Activated CD8-positive, alpha-beta T cell treated with anti-CD3 and anti-CD28 coated beads, Interleukin-2, amount 10 ng/mL, durations not matched to agents 7 days and 5 days (primary cell): Measurements from ENCODE around the gene KIF3B. TPM values are rescaled to one million over a fixed set of nuclear protein-coding genes. Genes with fewer than 3 reads are reported as not detected.

Experiments used
- ATAC-seq: fragments of 150-1000 bp; cut with Tn5 transposase; one replicate; pipeline ENCODE4 v1.10.0; 2021; ENCODE audit warnings: moderate library complexity
- CTCF ChIA-PET: fragments of 350-600 bp; sonication (Branson Sonifier 250); formaldehyde crosslinking; loops from one replicate; lab custom pipeline; 2021; ENCODE audit warnings: antibody characterized with exemption; lab: Charles Lee
- POLR2A ChIA-PET: fragments of 350-600 bp; sonication (Branson Sonifier 250); formaldehyde crosslinking; loops from one replicate; lab custom pipeline; 2021; ENCODE audit warnings: antibody characterized with exemption; lab: Charles Lee
- DNase-seq: peaks from one replicate; pipeline ENCODE4 v3.0.0-alpha.2; 2020
- H3K27ac Mint-ChIP-seq: one replicate; pipeline ENCODE4 v1.8.0; 2021; ENCODE audit warnings: mild to moderate bottlenecking, mixed read lengths
- H3K27me3 Mint-ChIP-seq: one replicate; pipeline ENCODE4 v1.8.0; 2021; ENCODE audit warnings: low read depth, mixed read lengths
- H3K36me3 Mint-ChIP-seq: one replicate; pipeline ENCODE4 v1.8.0; 2021; ENCODE audit warnings: low read depth, mixed read lengths
- H3K4me1 Mint-ChIP-seq: one replicate; pipeline ENCODE4 v1.8.0; 2021; ENCODE audit warnings: low read depth, mixed read lengths
- H3K4me3 Mint-ChIP-seq: one replicate; pipeline ENCODE4 v1.8.0; 2021; ENCODE audit warnings: mild to moderate bottlenecking, mixed read lengths
- H3K9me3 Mint-ChIP-seq: one replicate; pipeline ENCODE4 v1.8.0; 2022; ENCODE audit warnings: mixed read lengths; ENCODE audit not compliant: insufficient read depth
- total RNA-seq, 2 experiments: library from RNA; stranded (reverse); gene quantifications; one replicate each; pipeline ENCODE4 v1.2.3, GENCODE V29; 2021

Gene KIF3B
- total RNA-seq, 2 experiments from 2014 or later: 15.1 to 16.0 TPM

DNA sequence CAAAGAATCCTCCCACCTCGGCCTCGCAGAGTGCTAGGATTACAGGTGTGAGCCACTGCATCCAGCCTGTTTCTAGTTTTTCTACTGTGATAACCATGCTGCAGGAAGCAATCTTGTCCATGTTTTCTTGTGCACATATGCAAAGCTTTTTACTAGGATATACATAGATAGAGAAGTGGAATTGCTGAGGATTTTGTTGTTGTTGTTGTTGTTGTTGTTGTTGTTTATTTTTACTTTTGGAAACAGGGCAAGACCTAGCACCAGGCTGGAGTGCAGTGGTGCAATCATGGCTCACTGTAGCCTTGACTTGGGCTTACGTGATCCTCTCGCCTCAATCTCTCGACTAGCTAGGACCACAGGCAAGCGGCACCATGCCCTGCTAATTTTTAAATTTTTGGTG lies 23.2 kb downstream of the KIF3B start:
- no peak overlapping the region for H3K27ac Mint-ChIP-seq
- no peaks in the 10 kb centered on the region for H3K9me3 Mint-ChIP-seq
- H3K36me3 Mint-ChIP-seq: no peaks in the 10 kb centered on the region
- H3K4me1 Mint-ChIP-seq: peaks cover 4% of the 10 kb centered on the region
- DNase-seq (no peak), ATAC-seq (no peak)
- ChIA-PET POLR2A (interaction anchor here (1.2 kb wide), 1 partner anchor 15 kb away, joined by 4 read pairs; no protein-coding TSS in a partner anchor), CTCF (interaction anchor here (1.0 kb wide), 1 partner anchor 12 kb away, joined by 3 read pairs; no protein-coding TSS in a partner anchor)
- H3K4me3 Mint-ChIP-seq: no peak overlapping the region
- no peaks in the 10 kb centered on the region for H3K27me3 Mint-ChIP-seq

DNA sequence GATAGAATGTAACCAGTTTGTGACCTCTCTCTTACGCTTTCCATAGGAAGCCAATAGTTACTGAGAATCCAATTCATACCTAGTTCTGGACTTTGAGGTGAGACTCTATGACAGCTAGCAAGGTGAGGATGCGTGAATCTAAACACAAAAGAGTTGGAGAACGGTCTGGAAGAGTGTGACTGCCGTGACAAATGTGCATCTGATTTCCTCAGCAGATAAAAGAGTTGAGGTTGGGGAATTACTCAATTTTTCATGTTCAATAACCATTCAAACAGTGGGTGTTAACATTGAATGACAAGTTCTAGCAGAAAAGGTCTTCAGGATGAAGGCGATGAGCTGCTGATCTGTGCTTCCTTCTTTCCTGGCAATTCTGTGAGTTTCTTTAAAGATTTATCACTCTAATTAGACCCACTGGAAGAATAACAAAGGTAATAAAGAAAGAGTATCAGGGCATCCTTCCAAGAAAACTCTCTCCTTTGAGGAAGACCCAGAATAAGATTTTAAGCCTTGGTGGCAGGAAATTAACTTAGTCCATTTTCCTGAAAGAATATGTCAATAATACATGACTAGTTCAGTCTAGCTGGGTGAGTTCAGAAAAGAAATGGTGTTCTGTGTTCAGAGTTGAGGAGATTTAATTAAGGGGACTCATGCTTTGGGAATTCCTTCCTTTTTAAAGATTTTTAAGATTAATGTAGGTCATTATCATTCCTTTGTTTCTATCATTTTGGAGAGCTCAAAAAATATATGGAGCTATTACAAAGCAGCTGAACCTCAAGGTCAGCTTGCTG lies 24.5 kb downstream of the KIF3B start:
- Mint-ChIP-seq H3K27ac (no peak overlapping the region), H3K4me1 (peaks cover 4% of the 10 kb centered on the region), H3K4me3 (no peak overlapping the region), H3K36me3 (no peaks in the 10 kb centered on the region), H3K27me3 (no peaks in the 10 kb centered on the region), H3K9me3 (no peaks in the 10 kb centered on the region)
- POLR2A ChIA-PET: no interaction called here
- CTCF ChIA-PET: interaction anchor here (1.0 kb wide), 1 partner anchor 13 kb away, joined by 3 read pairs; no protein-coding TSS in a partner anchor
- ATAC-seq (no peak), DNase-seq (no peak)

DNA sequence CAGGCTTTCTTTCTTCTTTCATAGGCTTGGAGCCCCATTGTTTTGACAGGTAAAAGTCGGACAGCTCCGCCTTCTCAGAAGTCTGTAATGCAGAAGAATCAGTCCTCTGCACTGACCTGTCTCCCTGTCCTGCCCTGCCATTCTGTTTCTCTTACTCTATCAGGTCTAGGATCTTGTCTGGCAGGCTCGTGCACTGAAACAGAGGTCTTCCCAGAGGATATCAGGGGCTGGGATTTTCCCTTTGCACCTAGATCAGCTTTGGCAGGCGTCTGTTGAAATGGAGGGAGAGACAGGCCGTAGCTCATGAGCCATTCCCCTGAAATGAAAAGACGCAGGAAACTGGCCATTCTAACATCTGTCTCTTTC lies 25.0 kb downstream of the KIF3B start:
- no peak for DNase-seq

DNA sequence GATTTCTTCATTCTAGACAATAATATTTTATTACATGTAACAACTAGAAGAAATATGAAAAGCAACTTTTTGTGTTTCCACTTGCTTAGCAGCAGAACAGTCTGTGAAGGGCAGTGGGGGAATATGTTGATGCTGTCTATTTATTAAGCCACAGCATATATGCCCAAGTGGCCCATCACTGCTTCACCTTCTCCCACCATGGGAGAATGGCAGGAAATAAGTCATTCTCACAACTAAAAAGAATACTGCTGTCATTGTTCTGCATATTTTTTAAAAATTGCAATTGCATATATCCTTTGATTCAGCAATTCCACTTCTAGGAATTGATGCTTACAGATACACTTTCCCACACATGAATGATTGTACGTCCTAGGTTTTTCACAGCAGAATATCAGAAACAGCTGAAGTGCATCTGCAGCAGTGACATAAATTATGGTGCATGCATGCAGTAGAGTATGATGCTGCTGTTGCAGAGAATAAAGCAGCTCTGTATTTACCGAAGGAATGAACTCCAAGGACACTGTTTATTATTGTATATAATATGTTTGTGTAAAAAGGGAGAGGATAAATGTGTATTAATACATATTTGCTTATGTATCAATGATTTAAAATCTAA lies 26.8 kb downstream of the KIF3B start:
- CTCF ChIA-PET: interaction anchor here (0.7 kb wide), 1 partner anchor 15 kb away, joined by 3 read pairs; no protein-coding TSS in a partner anchor
- no peak overlapping the region for H3K4me3 Mint-ChIP-seq
- no peaks in the 10 kb centered on the region for H3K27me3 Mint-ChIP-seq
- no peaks in the 10 kb centered on the region for H3K9me3 Mint-ChIP-seq
- DNase-seq: no peak
- H3K36me3 Mint-ChIP-seq: no peaks in the 10 kb centered on the region
- H3K27ac Mint-ChIP-seq: no peak overlapping the region
- H3K4me1 Mint-ChIP-seq: peaks cover 4% of the 10 kb centered on the region
- no peak for ATAC-seq
- POLR2A ChIA-PET: no interaction called here

More for the DNA sequence above, 25.0 kb downstream of the KIF3B start:
- Mint-ChIP-seq H3K27ac (no peak overlapping the region), H3K4me3 (no peak overlapping the region), H3K4me1 (peaks cover 4% of the 10 kb centered on the region), H3K36me3 (no peaks in the 10 kb centered on the region), H3K27me3 (no peaks in the 10 kb centered on the region), H3K9me3 (no peaks in the 10 kb centered on the region)
- ATAC-seq: no peak
- POLR2A ChIA-PET: no interaction called here
- CTCF ChIA-PET: interaction anchor here (1.0 kb wide), 1 partner anchor 13 kb away, joined by 3 read pairs; no protein-coding TSS in a partner anchor

DNA sequence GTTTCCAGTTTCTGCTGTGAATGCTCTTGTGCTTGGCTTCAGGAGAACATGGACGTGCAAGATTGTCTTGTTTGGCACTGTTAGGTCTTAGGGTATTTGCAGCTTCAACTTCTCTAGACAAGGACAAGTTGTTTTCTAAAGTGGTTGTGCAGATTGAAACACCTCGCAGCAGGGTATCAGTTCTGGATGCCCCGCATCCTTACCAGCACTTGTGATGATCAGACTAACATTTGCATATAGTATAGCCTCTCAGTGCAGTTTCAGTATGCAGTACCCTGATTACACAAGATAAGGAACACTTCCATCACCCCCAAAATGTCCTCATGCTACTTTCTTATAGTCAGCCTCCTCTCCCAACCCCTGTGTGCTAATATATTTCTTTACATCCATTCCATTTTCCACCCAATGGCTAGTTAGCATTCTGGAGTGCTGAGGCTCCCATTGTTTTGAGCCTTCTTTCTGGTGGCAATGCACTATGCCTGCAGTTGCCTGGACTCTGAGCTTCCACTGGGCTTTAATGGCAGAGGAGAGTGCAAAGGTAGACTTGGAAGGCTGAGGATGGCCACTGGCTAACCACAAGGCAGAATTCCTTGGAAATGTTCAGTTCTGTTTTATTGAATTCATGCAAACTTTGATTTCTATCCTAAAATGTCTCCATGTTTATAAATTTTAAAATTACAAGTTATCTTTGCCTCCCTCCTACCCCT lies 35.4 kb downstream of the KIF3B start:
- POLR2A ChIA-PET: no interaction called here
- H3K27ac Mint-ChIP-seq: no peak overlapping the region
- ATAC-seq (no peak), DNase-seq (no peak)
- H3K27me3 Mint-ChIP-seq: no peaks in the 10 kb centered on the region
- CTCF ChIA-PET: no interaction called here
- no peak overlapping the region for H3K4me3 Mint-ChIP-seq
- peaks cover 54% of the 10 kb centered on the region for H3K36me3 Mint-ChIP-seq
- no peaks in the 10 kb centered on the region for H3K4me1 Mint-ChIP-seq
- H3K9me3 Mint-ChIP-seq: no peaks in the 10 kb centered on the region

DNA sequence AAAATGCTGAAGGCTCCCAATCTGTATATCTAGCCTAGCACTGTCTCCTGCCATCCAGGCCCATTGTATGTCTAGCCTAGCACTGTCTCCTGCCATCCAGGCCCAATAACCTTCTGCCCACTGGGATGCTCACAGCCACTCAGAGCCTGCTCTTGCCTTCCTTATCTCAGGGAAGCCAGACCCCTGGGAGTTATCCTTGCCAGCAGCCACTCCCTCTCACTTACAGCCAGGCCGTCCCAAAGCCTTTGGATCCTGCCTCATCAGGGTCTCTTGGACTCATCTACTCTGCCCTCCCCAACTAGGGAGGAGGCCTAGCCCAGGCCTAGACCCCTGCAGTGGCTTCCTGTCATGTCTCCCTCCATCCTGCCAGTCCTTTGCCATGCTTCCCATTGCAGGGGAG lies 37.3 kb downstream of the KIF3B start:
- Mint-ChIP-seq H3K27me3 (no peaks in the 10 kb centered on the region), H3K9me3 (no peaks in the 10 kb centered on the region), H3K27ac (no peak overlapping the region), H3K4me3 (no peak overlapping the region), H3K4me1 (no peaks in the 10 kb centered on the region), H3K36me3 (peaks cover 62% of the 10 kb centered on the region)
- POLR2A ChIA-PET: no interaction called here
- DNase-seq: no peak
- CTCF ChIA-PET: no interaction called here
- ATAC-seq: no peak

DNA sequence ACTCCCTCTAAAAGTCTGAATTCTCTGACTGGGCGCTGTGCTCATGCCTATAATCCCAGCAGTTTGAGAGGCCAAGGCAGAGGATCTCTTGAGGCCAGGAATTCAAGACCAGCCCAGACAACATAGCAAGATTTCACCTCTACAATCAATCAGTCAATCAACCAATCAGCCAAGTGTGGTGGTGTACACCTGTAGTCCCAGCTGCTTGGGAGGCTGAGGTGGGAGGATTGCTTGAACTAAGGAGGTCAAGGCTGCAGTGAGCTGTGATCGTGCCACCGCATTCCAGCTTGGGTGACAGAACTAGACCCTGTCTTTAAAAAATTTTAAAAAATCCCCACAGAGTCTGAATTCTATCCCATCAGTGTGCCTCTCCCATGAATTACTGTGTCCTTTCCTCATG lies 37.9 kb downstream of the KIF3B start:
- Mint-ChIP-seq H3K27me3 (no peaks in the 10 kb centered on the region), H3K27ac (no peak overlapping the region), H3K36me3 (peaks cover 57% of the 10 kb centered on the region), H3K4me3 (no peak overlapping the region), H3K9me3 (no peaks in the 10 kb centered on the region), H3K4me1 (no peaks in the 10 kb centered on the region)
- no peak for ATAC-seq
- no peak for DNase-seq
- ChIA-PET POLR2A (interaction anchor here (1.1 kb wide), 1 partner anchor 15 kb away, joined by 4 read pairs; no protein-coding TSS in a partner anchor), CTCF (no interaction called here)

DNA sequence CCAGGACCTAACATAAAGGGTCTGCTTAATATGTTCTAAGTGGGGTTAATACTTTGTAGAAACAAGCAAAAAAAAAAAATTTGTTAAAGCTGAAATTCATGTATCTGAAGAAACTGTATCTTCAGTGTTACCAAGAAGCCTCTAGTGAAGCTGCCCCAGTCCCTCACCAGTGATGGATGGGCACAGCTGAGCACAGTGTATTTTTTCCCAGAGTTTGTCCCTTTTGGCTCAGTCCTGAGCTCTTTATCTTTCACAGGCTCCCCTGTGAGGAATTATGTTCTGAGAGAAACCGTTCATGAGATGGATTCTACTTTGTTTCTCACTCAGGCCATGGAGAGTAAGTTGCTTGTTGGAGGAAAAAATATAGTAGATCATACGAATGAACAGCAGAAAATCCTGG lies 38.4 kb downstream of the KIF3B start:
- Mint-ChIP-seq H3K36me3 (peaks cover 57% of the 10 kb centered on the region), H3K27me3 (no peaks in the 10 kb centered on the region), H3K27ac (no peak overlapping the region), H3K4me3 (no peak overlapping the region), H3K4me1 (no peaks in the 10 kb centered on the region), H3K9me3 (no peaks in the 10 kb centered on the region)
- ChIA-PET POLR2A (interaction anchor here (0.6 to 1.1 kb wide), 2 partner anchors 16 to 32 kb away, joined by 4 to 5 read pairs; no protein-coding TSS in a partner anchor), CTCF (interaction anchor here (0.6 to 1.0 kb wide), 3 partner anchors 31 to 112 kb away, joined by 3 to 4 read pairs (median 3); no protein-coding TSS in a partner anchor)
- DNase-seq: no peak
- no peak for ATAC-seq

DNA sequence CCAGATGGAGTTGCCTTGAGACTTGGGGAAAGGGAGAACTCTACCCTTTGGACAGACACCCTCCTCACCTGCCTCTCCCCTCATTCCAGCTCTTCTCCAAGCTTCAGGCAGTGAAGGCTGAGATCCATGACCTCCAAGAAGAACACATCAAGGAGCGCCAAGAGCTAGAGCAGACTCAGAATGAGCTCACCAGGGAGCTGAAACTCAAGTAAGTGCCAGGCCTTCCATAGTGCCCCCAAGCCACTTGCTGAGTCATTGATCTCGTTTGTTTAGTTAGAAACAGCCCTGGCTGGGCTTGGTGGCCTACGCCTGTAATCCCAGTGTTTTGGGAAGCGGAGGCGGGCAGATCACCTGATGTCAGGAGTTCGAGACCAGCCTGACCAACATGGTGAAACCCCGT lies 39.2 kb downstream of the KIF3B start:
- ChIA-PET POLR2A (interaction anchor here (1.2 kb wide), 1 partner anchor 30 kb away, joined by 4 read pairs; no protein-coding TSS in a partner anchor), CTCF (interaction anchor here (1.0 kb wide), 2 partner anchors 32 to 113 kb away, joined by 3 read pairs; no protein-coding TSS in a partner anchor)
- no peaks in the 10 kb centered on the region for H3K9me3 Mint-ChIP-seq
- peaks cover 59% of the 10 kb centered on the region for H3K36me3 Mint-ChIP-seq
- H3K4me1 Mint-ChIP-seq: no peaks in the 10 kb centered on the region
- H3K4me3 Mint-ChIP-seq: no peak overlapping the region
- no peaks in the 10 kb centered on the region for H3K27me3 Mint-ChIP-seq
- ATAC-seq (no peak), DNase-seq (no peak)
- H3K27ac Mint-ChIP-seq: no peak overlapping the region

DNA sequence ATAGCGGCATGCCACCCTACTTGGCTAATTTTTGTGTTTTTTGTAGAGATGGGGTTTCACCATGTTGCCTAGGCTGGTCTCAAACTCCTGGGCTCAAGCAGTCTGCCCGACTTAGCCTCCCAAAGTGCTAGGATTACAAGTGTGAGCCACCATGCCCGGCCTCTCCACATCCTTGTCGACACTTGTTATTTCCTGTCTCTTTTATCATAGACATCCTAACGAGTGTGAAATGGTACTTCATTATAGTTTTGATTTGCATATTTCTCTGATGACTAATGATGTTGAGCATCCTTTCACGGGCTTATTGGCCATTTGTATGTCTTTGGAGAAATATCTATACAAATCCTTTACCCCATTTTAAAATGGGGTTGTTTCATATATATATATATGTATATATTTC lies 41.6 kb downstream of the KIF3B start:
- DNase-seq: no peak
- no peak for ATAC-seq
- peaks cover 48% of the 10 kb centered on the region for H3K36me3 Mint-ChIP-seq
- H3K9me3 Mint-ChIP-seq: no peaks in the 10 kb centered on the region
- ChIA-PET CTCF (no interaction called here), POLR2A (no interaction called here)
- no peak overlapping the region for H3K4me3 Mint-ChIP-seq
- H3K27ac Mint-ChIP-seq: no peak overlapping the region
- no peaks in the 10 kb centered on the region for H3K27me3 Mint-ChIP-seq
- H3K4me1 Mint-ChIP-seq: no peaks in the 10 kb centered on the region

DNA sequence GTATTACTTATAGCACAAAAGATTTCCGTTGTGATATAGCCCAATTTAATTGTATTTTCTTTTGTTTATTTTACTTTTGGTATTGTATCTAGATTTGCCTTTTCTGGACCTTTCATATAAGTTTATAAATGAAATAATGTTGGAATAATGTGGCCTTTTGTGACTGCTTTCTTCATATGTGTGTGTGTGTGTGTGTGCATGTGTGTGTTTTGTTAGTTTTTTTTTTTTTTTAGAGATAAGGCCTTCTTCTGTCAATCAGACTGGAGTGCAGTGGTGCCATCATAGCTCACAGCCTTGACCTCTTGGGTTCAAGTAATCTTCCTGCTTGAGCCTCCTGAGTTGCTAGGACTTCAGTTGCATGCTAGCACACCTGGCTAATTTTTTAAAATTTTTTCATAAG lies 42.9 kb downstream of the KIF3B start:
- Mint-ChIP-seq H3K9me3 (no peaks in the 10 kb centered on the region), H3K27me3 (no peaks in the 10 kb centered on the region), H3K4me3 (no peak overlapping the region), H3K27ac (no peak overlapping the region), H3K4me1 (no peaks in the 10 kb centered on the region), H3K36me3 (peaks cover 45% of the 10 kb centered on the region)
- CTCF ChIA-PET: no interaction called here
- POLR2A ChIA-PET: interaction anchor here (1.5 kb wide), 1 partner anchor 37 kb away, joined by 3 read pairs; the partner anchor contains the start of gene ASXL1
- no peak for DNase-seq
- ATAC-seq: no peak
